Suppressor macrophage treated with lipopolysaccharide for 1 hour (primary cell): ENCODE measurements around the gene MAP7D3.
"Not testable (repeated sequence)": the region's sequence is repeated elsewhere in the genome, so short reads cannot be mapped to it uniquely, and the experiment has no call there.

Experiments
- DNase-seq, 3 donors: peaks; one replicate each; pipeline ENCODE4 v3.0.0-alpha.2; 2020 to 2022

MAP7D3 gene

GRCh38 chrX:136171420-136171819 lies 79.8 kb downstream of the MAP7D3 start:
- DNase-seq = no peak

DNA sequence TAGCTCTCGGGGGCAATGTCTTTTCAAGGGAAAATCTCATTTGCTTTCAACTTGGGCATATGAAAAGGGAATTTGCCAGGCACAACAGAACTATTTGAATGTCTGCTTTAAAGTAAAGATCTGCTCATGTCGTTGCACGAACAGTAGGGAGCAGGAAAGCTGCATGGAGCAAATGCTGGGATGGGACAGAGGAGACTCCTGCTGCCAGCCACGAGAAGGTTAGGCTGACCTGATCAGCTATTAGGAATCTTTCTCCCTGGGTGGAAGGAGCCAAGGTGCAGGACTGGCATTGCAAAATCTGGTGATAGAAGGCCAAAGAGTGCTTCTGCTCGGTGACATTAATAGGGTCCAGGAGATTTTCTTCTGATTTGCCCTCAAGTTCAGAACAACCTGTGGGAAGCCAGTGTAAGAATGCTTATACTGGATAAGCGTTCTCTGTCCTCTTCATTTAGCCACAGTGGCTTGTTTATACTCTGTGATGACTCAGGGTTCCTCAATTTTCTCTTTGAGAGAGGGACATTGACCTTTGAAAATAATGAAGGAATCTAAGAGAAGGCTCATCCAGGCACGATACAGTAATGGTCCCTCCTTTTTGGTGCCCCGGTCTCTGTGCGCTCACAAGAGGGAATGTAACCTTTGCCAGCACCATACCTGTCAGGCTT lies 80.9 kb downstream of the MAP7D3 start:
- DNase-seq = no peak

GRCh38 chrX:136168929-136169735 lies 82.1 kb downstream of the MAP7D3 start:
- DNase-seq = no peak

DNA sequence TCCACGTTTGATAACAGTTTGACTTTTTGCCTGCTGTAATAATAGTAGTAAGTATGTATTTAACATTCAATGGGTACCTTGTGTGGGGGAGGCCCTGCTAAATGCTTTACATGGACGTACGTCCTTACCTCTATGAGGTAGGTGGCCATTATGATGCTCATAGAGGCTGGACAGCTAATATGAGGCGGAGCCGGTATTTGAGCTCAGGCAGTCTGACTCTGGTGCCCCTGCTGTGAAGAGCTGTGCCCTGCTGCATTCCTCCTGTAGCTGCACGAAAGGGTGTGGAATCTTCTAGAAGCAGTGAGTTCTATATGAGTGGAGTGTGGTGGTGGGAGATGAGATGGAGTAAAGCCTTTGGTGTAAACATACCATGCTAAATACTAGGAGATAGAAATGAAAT lies 83.2 kb downstream of the MAP7D3 start:
- DNase-seq = not testable (repeated sequence)

DNA sequence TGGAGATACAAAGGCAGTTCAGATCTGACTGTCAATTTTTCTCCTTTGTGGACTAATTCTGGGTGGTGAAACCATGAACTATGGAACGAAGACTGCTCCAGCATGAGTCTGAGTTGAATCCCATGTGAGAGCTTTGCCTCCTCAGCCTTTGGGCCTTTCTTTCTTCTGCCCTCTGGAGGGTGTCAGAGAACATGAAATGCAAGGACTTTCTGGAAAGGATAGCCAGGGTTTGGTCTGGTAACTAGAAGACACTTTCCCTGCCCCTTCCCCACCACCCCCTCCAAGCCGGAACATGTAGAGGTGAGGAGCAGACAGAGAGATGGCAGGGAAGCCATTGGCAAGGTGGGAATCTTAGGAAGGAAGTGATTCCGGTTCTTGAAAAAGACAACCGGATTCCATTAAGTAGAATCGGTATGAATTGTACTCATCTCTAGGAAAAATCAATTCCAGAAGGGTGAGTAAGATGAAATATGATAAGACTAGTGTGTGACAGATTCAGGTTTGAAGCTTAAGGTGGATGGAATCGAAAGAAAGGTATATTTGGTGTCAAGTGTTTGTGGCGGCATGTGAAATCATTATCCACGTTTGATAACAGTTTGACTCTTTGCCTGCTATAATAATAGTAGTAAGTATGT lies 84.9 kb downstream of the MAP7D3 start:
- peak in 2 of 3 donors; percentile 26 to 28 for DNase-seq

GRCh38 chrX:136165406-136165805 lies 85.8 kb downstream of the MAP7D3 start:
- DNase-seq = no peak

DNA sequence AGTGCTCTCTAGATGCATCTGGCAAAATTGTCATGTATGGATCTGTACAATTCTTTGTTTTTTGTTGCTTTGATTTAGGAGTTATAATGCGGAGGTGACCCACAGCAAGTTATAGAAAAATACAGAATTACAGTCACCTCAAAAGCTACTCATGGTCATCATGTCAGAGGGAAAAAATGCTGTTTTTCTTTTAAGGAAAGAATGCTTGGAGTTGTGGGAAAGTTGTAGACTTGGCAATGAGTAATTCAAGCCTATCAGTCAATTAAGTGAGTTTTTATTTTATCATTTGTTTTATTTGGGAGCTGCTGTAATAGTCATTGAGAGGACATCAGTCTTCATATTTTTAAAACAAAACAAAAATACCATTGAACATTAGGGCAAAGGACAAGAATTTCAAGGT lies 87.5 kb downstream of the MAP7D3 start:
- DNase-seq = no peak
